Gastroesophageal sphincter (tissue), 3 donors: Measurements from ENCODE around the gene SLTM.

ENCODE experiments used
- EP300 ChIP-seq: sonication (generic); formaldehyde crosslinking; IDR thresholded peaks from one replicate; pipeline ENCODE4 v1.6.1; 2017; ENCODE audit warnings: antibody characterized with exemption, mild to moderate bottlenecking
- POLR2AphosphoS5 ChIP-seq: sonication (generic); formaldehyde crosslinking; IDR thresholded peaks from one replicate; pipeline ENCODE4 v1.6.1; 2017; ENCODE audit warnings: antibody characterized with exemption
- TF ChIP-seq, protein P1 (sequence below), 4 experiments: fragments of 200-600 bp in 2 of 4; fragments of 450-650 bp in 2 of 4; sonication (generic) in 1 of 4; IDR thresholded peaks; one replicate each; pipeline ENCODE4 v1.5.1; 2017 to 2019; ENCODE audit warnings: antibody characterized with exemption in 4 of 4, mild to moderate bottlenecking in 2 of 4, moderate library complexity in 2 of 4

DNA sequence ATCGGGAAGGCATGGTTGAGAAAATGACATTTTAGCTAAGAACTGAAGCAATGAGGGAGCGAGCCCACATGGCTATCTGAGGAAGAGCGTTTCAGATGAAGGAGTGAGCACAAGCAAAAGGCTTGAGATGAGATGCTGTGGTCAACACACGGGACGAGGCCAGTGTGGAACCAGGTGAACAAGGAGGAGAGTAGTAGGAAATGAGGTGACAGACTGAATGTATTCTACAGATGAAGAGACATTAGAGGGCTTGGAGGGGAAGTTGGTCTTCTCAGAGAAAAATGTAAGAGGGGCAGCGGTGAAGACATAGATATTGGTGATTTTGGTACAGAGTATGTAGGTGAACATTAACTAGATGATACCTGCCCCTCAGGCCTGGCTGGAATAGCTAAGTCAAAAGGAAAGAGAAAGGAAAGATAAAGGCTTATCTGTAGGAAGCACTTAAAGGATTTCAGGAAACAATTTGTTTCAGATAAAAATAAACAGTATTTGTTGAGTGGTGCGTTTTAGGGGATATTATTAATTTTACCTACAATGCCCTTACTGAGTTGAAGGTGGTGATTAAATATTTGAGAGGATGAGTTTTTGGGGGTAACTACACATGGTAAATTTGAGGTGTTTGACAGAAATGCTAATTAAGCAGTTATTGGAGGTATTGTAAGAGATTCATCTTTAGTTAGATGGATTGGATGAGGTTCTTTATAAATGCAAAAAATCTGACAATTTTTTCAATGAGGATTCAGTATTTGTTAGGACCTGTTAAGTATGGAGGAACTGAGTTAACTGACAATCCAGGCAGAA, 57.0 kb downstream of the SLTM start:
- TF ChIP-seq, protein P1, sequence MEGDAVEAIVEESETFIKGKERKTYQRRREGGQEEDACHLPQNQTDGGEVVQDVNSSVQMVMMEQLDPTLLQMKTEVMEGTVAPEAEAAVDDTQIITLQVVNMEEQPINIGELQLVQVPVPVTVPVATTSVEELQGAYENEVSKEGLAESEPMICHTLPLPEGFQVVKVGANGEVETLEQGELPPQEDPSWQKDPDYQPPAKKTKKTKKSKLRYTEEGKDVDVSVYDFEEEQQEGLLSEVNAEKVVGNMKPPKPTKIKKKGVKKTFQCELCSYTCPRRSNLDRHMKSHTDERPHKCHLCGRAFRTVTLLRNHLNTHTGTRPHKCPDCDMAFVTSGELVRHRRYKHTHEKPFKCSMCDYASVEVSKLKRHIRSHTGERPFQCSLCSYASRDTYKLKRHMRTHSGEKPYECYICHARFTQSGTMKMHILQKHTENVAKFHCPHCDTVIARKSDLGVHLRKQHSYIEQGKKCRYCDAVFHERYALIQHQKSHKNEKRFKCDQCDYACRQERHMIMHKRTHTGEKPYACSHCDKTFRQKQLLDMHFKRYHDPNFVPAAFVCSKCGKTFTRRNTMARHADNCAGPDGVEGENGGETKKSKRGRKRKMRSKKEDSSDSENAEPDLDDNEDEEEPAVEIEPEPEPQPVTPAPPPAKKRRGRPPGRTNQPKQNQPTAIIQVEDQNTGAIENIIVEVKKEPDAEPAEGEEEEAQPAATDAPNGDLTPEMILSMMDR (IDR thresholded peaks at IDR 0.05), result no peak
- TF ChIP-seq POLR2AphosphoS5 (no peak), EP300 (no peak)
